Stimulated activated CD4-positive, alpha-beta T cell treated with anti-CD3 and anti-CD28 coated beads, TNF-alpha, amount 100 ng/mL, for 4 hours (primary cell): ENCODE measurements around the gene EML3.
"Not testable (repeated sequence)": the region's sequence is repeated elsewhere in the genome, so short reads cannot be mapped to it uniquely, and the experiment has no call there.

Experiments used
- DNase-seq, 3 experiments: peaks; one replicate each; pipeline ENCODE4 v3.0.0-alpha.2; 2020; ENCODE audit warnings: low read depth in 3 of 3

EML3 gene

DNA sequence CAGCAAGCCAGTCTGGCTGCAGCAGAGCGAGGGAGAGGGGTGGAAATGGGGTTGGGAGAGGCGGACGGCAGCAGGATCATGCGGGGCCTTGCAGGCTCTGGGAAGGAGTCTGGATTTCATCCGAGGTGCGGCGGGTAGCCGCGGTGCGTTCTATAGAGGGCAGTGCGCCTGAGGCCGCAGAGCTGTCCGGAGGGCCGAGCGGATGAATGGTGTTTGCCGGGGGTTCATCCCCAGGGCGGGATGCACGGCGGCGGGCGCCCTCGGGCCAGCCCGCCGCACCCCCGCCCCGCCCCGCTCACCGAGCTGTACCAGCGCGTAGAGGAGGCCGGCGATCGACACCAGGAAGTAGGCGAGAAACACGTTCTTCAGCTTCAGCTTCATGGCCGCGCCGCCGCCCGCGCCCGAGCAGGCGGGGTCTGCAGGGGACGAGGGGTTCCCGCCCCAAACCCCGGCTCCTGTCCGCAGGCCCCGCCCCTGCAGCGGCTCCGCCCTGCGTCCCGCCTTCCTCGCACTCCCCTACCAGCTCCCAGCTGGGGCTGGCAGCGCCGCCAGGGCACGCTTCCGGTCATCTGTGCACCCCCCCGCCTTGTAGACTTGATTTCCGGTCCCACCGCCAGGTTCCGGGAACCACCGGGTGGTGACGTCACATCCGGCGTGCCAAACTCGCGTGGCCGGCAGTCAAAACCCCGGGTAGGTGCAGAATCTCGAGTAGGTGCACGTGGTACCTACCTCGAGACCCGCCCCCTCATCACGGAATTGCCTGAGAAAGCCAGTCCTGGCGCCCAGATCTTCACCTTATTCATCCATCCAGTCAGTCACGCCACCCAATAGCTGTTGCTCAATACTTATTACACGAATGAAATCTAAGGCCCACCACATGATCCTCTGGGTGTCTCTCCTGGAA, 9.2 kb upstream of the EML3 start, which contains the start of gene B3GAT3:
B3GAT3 (minus strand) TSS at position 420 of the 904 bp plus-strand sequence; CDS start at position 381, 39 bp downstream.
- DNase-seq, result peak; percentile 93 to 97 (median 93)

DNA sequence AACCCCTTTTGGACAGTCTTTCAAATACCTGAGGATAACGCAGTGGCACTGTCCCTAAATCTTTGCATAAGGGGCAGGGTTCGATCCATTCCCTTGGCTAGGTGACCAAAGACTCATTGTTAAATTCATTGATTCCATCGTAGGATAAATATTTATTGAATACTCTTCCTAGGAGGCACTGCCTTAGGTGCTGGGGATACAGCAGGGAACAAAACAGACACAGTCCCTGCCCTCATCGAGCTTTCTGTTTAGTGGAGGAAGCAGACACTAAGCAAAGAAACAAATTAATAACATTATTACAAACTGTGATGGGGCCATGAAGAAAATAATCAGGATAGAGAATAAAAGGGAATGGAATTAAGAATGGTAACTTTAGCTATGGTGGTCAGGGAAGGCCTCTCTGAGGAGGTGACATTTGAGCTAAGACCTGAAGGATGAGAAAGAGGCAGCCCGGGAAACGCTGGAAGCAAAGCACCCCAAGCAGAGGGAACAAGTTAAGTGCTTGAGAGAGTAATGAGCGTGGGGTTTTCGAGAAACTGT, 8.5 kb upstream of the EML3 start:
- DNase-seq, result no peak

- DNase-seq, result not testable (repeated sequence)
Observed at GRCh38 chr11:62616957-62617356, 4.4 kb upstream of the EML3 start.

- DNase-seq, result no peak
Observed at GRCh38 chr11:62615521-62615920, 2.9 kb upstream of the EML3 start.

GRCh38 chr11:62614275-62614674, 1.7 kb upstream of the EML3 start:
- DNase-seq, result peak in 1 of 3 experiments; percentile 32

- DNase-seq, result no peak
Observed at GRCh38 chr11:62613291-62613778, 760 bp upstream of the EML3 start.

- peak; percentile 29 to 37 (median 32) for DNase-seq
Observed at GRCh38 chr11:62611705-62612365, 740 bp downstream of the EML3 start.

GRCh38 chr11:62610814-62611704, 1.5 kb downstream of the EML3 start:
- no peak for DNase-seq

- no peak for DNase-seq
Observed at GRCh38 chr11:62610403-62610802, 2.2 kb downstream of the EML3 start.

GRCh38 chr11:62608776-62609175, 3.8 kb downstream of the EML3 start:
- DNase-seq, result no peak

- no peak for DNase-seq
Observed at GRCh38 chr11:62607714-62608113, 4.9 kb downstream of the EML3 start.

GRCh38 chr11:62605902-62606301, 6.7 kb downstream of the EML3 start:
- no peak for DNase-seq

DNA sequence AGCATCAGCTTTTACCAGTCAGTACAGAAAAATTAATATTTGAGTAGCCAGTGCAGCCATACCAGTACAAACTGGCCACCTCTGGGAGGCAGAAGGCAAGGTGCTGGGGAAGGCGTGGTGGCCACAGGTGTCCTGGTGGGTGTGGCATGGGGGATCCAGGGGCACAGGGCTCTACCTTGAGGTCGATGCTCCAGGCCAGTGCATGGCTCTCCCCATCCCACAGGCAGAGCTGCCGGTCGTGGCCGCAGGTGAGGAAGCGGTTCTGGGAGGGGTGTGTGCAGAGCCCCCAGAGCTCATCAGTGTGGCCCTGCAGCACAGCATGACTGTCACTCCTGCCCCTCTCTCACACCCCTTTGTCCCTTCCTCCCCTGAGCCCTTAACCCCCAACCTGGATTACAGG, 7.1 kb downstream of the EML3 start:
- DNase-seq, result no peak

GRCh38 chr11:62604460-62605120, 8.0 kb downstream of the EML3 start:
- no peak for DNase-seq

DNA sequence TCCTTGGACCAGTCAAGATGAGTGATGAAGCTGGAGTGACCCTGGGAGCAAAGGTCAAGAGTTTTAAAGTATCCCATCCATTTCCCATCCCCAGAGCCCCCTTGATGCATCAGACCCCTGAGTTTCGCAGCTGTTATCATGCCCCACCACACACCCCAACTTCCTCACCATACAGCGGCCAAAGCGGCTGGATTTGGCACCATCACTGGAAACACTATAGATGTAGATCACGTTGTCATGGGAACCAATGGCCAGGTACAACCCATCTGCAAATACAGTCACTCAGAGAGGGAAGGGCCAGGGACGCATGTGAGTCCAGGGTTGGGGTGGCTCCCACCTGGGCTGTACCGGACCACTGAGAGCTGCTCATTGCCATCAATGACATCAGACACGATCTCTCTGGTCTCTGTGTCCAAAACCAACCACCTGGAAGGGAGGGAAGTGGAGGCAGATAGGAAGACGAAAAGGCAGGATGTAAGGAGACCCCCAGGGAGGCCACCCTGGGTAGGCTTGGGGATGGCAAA, 8.7 kb downstream of the EML3 start:
- no peak for DNase-seq

DNA sequence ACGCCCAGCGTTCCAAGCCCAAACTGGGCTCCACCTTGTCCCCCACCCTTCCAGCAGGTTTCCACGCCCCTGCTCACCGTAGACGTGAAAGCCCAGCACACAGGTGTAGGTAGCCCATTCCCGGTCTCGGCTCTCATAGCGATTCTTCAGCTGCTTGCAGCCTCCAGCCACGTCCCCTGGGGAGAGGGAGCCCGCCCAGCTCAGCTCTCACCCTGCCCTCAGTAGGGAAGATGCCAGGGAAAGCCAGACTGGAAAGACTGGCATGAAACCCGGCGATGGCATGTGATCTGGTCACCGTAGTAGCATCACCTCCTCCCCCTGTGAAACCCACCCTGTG, 9.5 kb downstream of the EML3 start:
- DNase-seq, result no peak

- peak in 1 of 3 experiments; percentile 35 for DNase-seq
Observed at GRCh38 chr11:62602141-62603071, 10.2 kb downstream of the EML3 start.

- peak; percentile 99 to 100 (median 99) for DNase-seq
Observed at GRCh38 chr11:62601372-62602140, 11.0 kb downstream of the EML3 start, which contains the start of gene MTA2. TSS of gene MTA2 (minus strand) at chr11:62601865. CDS start at chr11:62601450, 415 bp downstream.

- DNase-seq, result peak in 2 of 3 experiments; percentile 29 to 45
Observed at GRCh38 chr11:62601122-62601371, 11.5 kb downstream of the EML3 start.
